Measurements from ENCODE around the gene GLCCI1. TPM values are rescaled to one million over a fixed set of nuclear protein-coding genes. Genes with fewer than 3 reads are reported as not detected.
A peak's percentile ranks its signal among the peaks of the same experiment; 100 is the strongest.
"Not testable (repeated sequence)": the region's sequence is repeated elsewhere in the genome, so short reads cannot be mapped to it uniquely, and the experiment has no call there.

GLCCI1 gene
- total and polyA plus RNA-seq, 10 of the 15 experiments (the other 5 are each of a cell fraction or from before 2014, with no cell fraction given), result 12.6 to 92.0 (median 27.6) TPM

- no peak for TF ChIP-seq E2F8 (IDR thresholded peaks at IDR 0.05; ENCODE audit: low read depth, partially characterized antibody)
- TF ChIP-seq SIN3A (IDR thresholded peaks at IDR 0.05; ENCODE audit: low read depth, low read length), result no peak
- TF ChIP-seq REST (IDR thresholded peaks at IDR 0.05; ENCODE audit: low read depth, low read length), result no peak
- TF ChIP-seq GATAD2B (conservative IDR thresholded peaks at IDR 0.05; ENCODE audit: low read depth), result no peak
Measured at GRCh38 chr7:7990441-7990761, 21.8 kb downstream of the GLCCI1 start (continued).

- no peaks in the 10 kb centered on the region; a peak in 4 of 4 replicates for H3K36me3 ChIP-seq (ENCODE audit: control insufficient read depth in 2 of 2, insufficient read depth in 2 of 2, low read length in 1 of 2)
- no peak overlapping the region for H3K4me3 ChIP-seq
- in situ Hi-C loops (cut with MboI), result no loop called here
- DNase-seq (ENCODE audit: low read depth, low spot score) (no peak), ATAC-seq (no peak), FAIRE-seq (no peak)
- peaks cover 25% of the 10 kb centered on the region for H3K9me3 ChIP-seq (replicated peaks; ENCODE audit: control insufficient read depth, insufficient read depth, low read length)
- H3K4me2 ChIP-seq (ENCODE audit: control insufficient read depth, insufficient read depth), result no peak overlapping the region
- peaks cover 92% of the 10 kb centered on the region for H3K79me2 ChIP-seq (ENCODE audit: control insufficient read depth, insufficient read depth, low read length)
- ChIA-PET POLR2A (interaction anchor here (0.5 kb wide), 1 partner anchor 186 kb away, joined by 3 read pairs; no protein-coding TSS in a partner anchor), SMC1A (ENCODE audit: uncharacterized antibody, unreplicated experiment) (interaction anchor here (1.1 kb wide), 1 partner anchor 19 kb away, joined by 3 read pairs; no protein-coding TSS in a partner anchor), RAD21 (ENCODE audit: unreplicated experiment) (interaction anchor here (1.6 kb wide), 1 partner anchor 22 kb away, joined by 5 read pairs; no protein-coding TSS in a partner anchor), CTCF (interaction anchor here (0.5 to 0.7 kb wide), 2 partner anchors 49 to 133 kb away, joined by 3 read pairs; no protein-coding TSS in a partner anchor)
- no peak overlapping the region for H2AFZ ChIP-seq (ENCODE audit: control insufficient read depth, low read depth, low read length)
- no peaks in the 10 kb centered on the region for H3K27me3 ChIP-seq (replicated peaks in 1 of 2; ENCODE audit: control insufficient read depth in 2 of 2, insufficient read depth in 2 of 2, low read length in 1 of 2)
- peaks cover 5% of the 10 kb centered on the region; the same call in 1 of the 2 replicates for H3K4me1 ChIP-seq (ENCODE audit: control insufficient read depth, insufficient read depth, low read length)
- no TSS peak for BruUV-seq (replicated peaks)
- WGBS (ENCODE audit: insufficient coverage, insufficient replicate concordance, low lambda C conversion rate, missing lambda C conversion rate), result 100% methylated on average over 1 of the region's 1 CpG
- no peak for TF ChIP-seq TCF7 (IDR thresholded peaks at IDR 0.05; ENCODE audit: borderline replicate concordance)
- 0 out of 2 replicates have a peak, but pooled peaks have one; percentile 41 for TF ChIP-seq CBX5 (IDR thresholded peaks at IDR 0.05; ENCODE audit: low read depth)
- 0 out of 2 replicates have a peak, but pooled peaks have one; percentile 25 for TF ChIP-seq RELB (IDR thresholded peaks at IDR 0.05; ENCODE audit: low read depth)
- no peak overlapping the region for H3K27ac ChIP-seq (ENCODE audit: control insufficient read depth, insufficient read depth)
- no peaks in the 10 kb centered on the region for H4K20me1 ChIP-seq (ENCODE audit: control insufficient read depth, insufficient read depth)
- no peak overlapping the region for H3K9ac ChIP-seq (ENCODE audit: control insufficient read depth, insufficient read depth, low read length)
- intact Hi-C loops (cut with micrococcal nuclease; ENCODE audit: unreplicated experiment), result no loop called here
Measured at GRCh38 chr7:7992506-7992905, 23.9 kb downstream of the GLCCI1 start.

- not testable (repeated sequence) for ATAC-seq, FAIRE-seq
- CTCF ChIA-PET, result interaction anchor here (1.7 kb wide), 1 partner anchor 70 kb away, joined by 4 read pairs; no protein-coding TSS in a partner anchor
Measured at GRCh38 chr7:7995348-7995747, 26.8 kb downstream of the GLCCI1 start.

More at GRCh38 chr7:7995348-7995747, 26.8 kb downstream of the GLCCI1 start:
- H3K4me1 ChIP-seq (ENCODE audit: control insufficient read depth, insufficient read depth, low read length); in situ Hi-C loops (cut with MboI); H3K4me3 ChIP-seq; H3K27ac ChIP-seq (ENCODE audit: control insufficient read depth, insufficient read depth); H3K9ac ChIP-seq (ENCODE audit: control insufficient read depth, insufficient read depth, low read length); BruUV-seq (replicated peaks); H3K4me2 ChIP-seq (ENCODE audit: control insufficient read depth, insufficient read depth); POLR2A ChIA-PET; H3K27me3 ChIP-seq (replicated peaks in 1 of 2; ENCODE audit: control insufficient read depth in 2 of 2, insufficient read depth in 2 of 2, low read length in 1 of 2); H2AFZ ChIP-seq (ENCODE audit: control insufficient read depth, low read depth, low read length); DNase-seq (ENCODE audit: low read depth, low spot score); intact Hi-C loops (cut with micrococcal nuclease; ENCODE audit: unreplicated experiment); H3K36me3 ChIP-seq (ENCODE audit: control insufficient read depth in 2 of 2, insufficient read depth in 2 of 2, low read length in 1 of 2); H4K20me1 ChIP-seq (ENCODE audit: control insufficient read depth, insufficient read depth); RAD21 ChIA-PET (ENCODE audit: unreplicated experiment): not testable (repeated sequence)
- Histone ChIP-seq H3K9me3 (replicated peaks; ENCODE audit: control insufficient read depth, insufficient read depth, low read length) (peaks cover 33% of the 10 kb centered on the region), H3K79me2 (ENCODE audit: control insufficient read depth, insufficient read depth, low read length) (peaks cover 83% of the 10 kb centered on the region)
- WGBS (ENCODE audit: insufficient coverage, insufficient replicate concordance, low lambda C conversion rate, missing lambda C conversion rate), result 98% methylated on average over 6 of the region's 6 CpGs
- SMC1A ChIA-PET (ENCODE audit: uncharacterized antibody, unreplicated experiment), result interaction anchor here (1.5 to 3.5 kb wide), 2 partner anchors 14 to 301 kb away, joined by 3 to 18 read pairs; no protein-coding TSS in a partner anchor
